ENCODE results near the gene RABGAP1L. TPM values are rescaled to one million over a fixed set of nuclear protein-coding genes. Genes with fewer than 3 reads are reported as not detected.

Gene RABGAP1L
- total RNA-seq, 2 experiments from 2014 or later, result 59.8 to 67.6 TPM

DNA sequence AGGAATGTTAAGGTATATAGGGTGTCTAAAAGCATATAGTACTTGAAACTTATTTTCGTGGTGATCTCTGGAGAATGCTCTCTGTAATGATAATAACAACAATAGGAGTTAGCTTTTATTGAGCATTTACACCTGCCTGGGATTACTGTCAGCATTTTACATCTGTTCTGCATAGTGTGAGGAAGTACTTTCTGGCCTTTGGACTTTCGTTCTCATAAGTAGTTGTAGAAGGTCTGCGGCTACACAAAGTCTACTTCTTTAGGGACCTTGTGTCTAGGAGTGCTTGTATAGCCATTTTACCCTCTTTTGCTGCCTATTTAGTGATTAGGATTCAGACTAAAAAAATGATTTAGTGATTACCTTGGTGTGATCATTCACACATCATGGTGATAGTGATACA lies 184.8 kb downstream of the RABGAP1L start:
- Histone ChIP-seq H3K4me3 (ENCODE audit: low read length) (no peak overlapping the region), H3K27me3 (ENCODE audit: control insufficient read depth in 1 of 2, insufficient read depth in 2 of 2, low read length in 2 of 2) (no peaks in the 10 kb centered on the region), H3K4me1 (ENCODE audit: insufficient read depth, low read length) (no peaks in the 10 kb centered on the region), H3K27ac (ENCODE audit: low read depth in 1 of 2, low read length in 2 of 2) (no peak overlapping the region), H3K9me3 (ENCODE audit: control insufficient read depth in 1 of 2, insufficient read depth in 1 of 2, low read length in 2 of 2) (peaks cover 0 to 5% of the 10 kb centered on the region in 2 experiments), H3K36me3 (ENCODE audit: insufficient read depth, low read length) (no peaks in the 10 kb centered on the region)
- POLR2A ChIA-PET, result no interaction called here
- H3K4me3 Mint-ChIP-seq, result no peak overlapping the region
- intact Hi-C loops (cut with DNase I, micrococcal nuclease), result no loop called here
- CTCF ChIA-PET, result no interaction called here
- peaks cover 19% of the 10 kb centered on the region for H3K4me1 Mint-ChIP-seq (ENCODE audit: low read depth)
- TF ChIP-seq, protein P1, sequence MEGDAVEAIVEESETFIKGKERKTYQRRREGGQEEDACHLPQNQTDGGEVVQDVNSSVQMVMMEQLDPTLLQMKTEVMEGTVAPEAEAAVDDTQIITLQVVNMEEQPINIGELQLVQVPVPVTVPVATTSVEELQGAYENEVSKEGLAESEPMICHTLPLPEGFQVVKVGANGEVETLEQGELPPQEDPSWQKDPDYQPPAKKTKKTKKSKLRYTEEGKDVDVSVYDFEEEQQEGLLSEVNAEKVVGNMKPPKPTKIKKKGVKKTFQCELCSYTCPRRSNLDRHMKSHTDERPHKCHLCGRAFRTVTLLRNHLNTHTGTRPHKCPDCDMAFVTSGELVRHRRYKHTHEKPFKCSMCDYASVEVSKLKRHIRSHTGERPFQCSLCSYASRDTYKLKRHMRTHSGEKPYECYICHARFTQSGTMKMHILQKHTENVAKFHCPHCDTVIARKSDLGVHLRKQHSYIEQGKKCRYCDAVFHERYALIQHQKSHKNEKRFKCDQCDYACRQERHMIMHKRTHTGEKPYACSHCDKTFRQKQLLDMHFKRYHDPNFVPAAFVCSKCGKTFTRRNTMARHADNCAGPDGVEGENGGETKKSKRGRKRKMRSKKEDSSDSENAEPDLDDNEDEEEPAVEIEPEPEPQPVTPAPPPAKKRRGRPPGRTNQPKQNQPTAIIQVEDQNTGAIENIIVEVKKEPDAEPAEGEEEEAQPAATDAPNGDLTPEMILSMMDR (IDR thresholded peaks at IDR 0.05), result no peak
- peaks cover 5% of the 10 kb centered on the region for H3K9me3 Mint-ChIP-seq
- no peak for DNase-seq
- no peak for ATAC-seq (ENCODE audit: poor library complexity)
- peaks cover 40% of the 10 kb centered on the region for H3K36me3 Mint-ChIP-seq (ENCODE audit: low read depth)
- H3K27ac Mint-ChIP-seq, result no peak overlapping the region
- no peaks in the 10 kb centered on the region for H3K27me3 Mint-ChIP-seq

DNA sequence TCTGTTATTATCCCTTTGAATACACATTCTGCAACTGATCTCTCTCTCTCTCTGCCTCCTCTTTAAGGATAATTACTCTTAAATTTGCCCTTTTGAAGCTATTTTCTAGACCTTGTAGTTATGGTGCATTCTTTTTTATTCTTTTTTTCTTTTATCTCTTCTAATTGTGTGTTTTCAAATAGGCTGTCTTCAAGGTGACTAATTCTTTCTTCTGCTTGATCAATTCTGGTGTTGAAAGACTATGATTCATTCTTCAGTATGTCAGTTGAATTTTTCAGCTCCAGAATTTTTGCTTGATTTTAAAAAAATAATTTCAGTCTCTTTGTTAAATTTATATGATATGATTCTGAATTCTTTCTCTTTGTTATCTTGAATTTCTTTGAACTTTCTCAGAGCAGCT lies 192.8 kb downstream of the RABGAP1L start:
- H3K36me3 ChIP-seq (ENCODE audit: insufficient read depth, low read length), result no peaks in the 10 kb centered on the region
- no peak overlapping the region for H3K27ac Mint-ChIP-seq

DNA sequence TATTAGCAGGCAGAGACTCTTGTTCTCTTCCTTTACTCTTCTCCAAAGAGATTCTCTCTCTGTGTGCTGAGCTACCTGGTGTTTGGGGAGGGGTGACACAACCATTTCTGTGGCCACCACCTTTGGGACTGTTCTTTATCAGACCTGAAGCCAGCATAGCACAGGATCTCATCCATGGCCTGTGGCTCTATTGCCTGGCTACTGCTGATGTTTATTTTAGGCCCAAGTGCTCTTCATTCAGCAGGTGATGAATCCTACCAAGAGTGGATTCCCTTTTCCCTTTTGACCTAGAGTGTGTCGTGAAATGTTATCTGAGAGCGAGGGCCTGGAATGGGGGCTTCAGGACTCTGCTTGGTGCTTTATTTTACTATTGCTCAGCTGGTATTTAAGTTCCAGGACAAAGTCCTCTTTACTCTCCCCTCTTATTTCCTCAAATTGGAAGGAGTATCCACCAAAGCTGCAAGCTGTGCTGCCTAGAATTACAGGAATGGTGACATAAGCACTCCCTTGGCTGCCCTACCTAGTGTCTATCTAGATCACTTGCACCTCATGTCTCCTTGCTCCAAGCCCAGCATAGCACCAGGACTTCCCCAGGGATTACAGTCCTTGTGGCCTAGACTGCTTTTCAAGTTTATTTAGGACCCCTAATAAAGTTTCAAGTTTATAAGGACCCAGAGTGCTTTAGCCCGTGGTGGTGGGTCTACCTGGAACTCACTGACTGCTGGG lies 193.7 kb downstream of the RABGAP1L start:
- peaks cover 5% of the 10 kb centered on the region for H3K9me3 Mint-ChIP-seq
- ATAC-seq (ENCODE audit: poor library complexity) (no peak), DNase-seq (no peak)
- Histone ChIP-seq H3K27me3 (ENCODE audit: control insufficient read depth in 1 of 2, insufficient read depth in 2 of 2, low read length in 2 of 2) (no peaks in the 10 kb centered on the region), H3K27ac (ENCODE audit: low read depth in 1 of 2, low read length in 2 of 2) (no peak overlapping the region), H3K9me3 (ENCODE audit: control insufficient read depth in 1 of 2, insufficient read depth in 1 of 2, low read length in 2 of 2) (no peaks in the 10 kb centered on the region), H3K4me1 (ENCODE audit: insufficient read depth, low read length) (no peaks in the 10 kb centered on the region), H3K36me3 (ENCODE audit: insufficient read depth, low read length) (no peaks in the 10 kb centered on the region), H3K4me3 (ENCODE audit: low read length) (no peak overlapping the region)
- no peak overlapping the region for H3K27ac Mint-ChIP-seq
- peaks cover 32% of the 10 kb centered on the region for H3K36me3 Mint-ChIP-seq (ENCODE audit: low read depth)
- TF ChIP-seq, protein P1 (IDR thresholded peaks at IDR 0.05), result no peak
- no peak overlapping the region for H3K4me3 Mint-ChIP-seq
- POLR2A ChIA-PET, result no interaction called here
- CTCF ChIA-PET, result no interaction called here
- H3K27me3 Mint-ChIP-seq, result no peaks in the 10 kb centered on the region
- peaks cover 6% of the 10 kb centered on the region for H3K4me1 Mint-ChIP-seq (ENCODE audit: low read depth)
- intact Hi-C loops (cut with DNase I, micrococcal nuclease), result no loop called here

More for the DNA sequence above, 192.8 kb downstream of the RABGAP1L start:
- Histone ChIP-seq H3K4me3 (ENCODE audit: low read length) (no peak overlapping the region), H3K27me3 (ENCODE audit: control insufficient read depth in 1 of 2, insufficient read depth in 2 of 2, low read length in 2 of 2) (no peaks in the 10 kb centered on the region), H3K4me1 (ENCODE audit: insufficient read depth, low read length) (no peaks in the 10 kb centered on the region), H3K9me3 (ENCODE audit: control insufficient read depth in 1 of 2, insufficient read depth in 1 of 2, low read length in 2 of 2) (peaks cover 0 to 5% of the 10 kb centered on the region in 2 experiments), H3K27ac (ENCODE audit: low read depth in 1 of 2, low read length in 2 of 2) (no peak overlapping the region)
- intact Hi-C loops (cut with DNase I, micrococcal nuclease), result no loop called here
- POLR2A ChIA-PET, result no interaction called here
- ATAC-seq (ENCODE audit: poor library complexity) (no peak), DNase-seq (no peak)
- Mint-ChIP-seq H3K4me3 (no peak overlapping the region), H3K27me3 (no peaks in the 10 kb centered on the region), H3K36me3 (ENCODE audit: low read depth) (peaks cover 40% of the 10 kb centered on the region), H3K9me3 (peaks cover 7% of the 10 kb centered on the region), H3K4me1 (ENCODE audit: low read depth) (peaks cover 6% of the 10 kb centered on the region)
- TF ChIP-seq, protein P1 (IDR thresholded peaks at IDR 0.05), result no peak
- CTCF ChIA-PET, result no interaction called here

All from CD4-positive, alpha-beta T cell (primary cell).